GM18511 (cell line): ENCODE measurements around the gene LBX2.

Source experiments
- ATAC-seq: cut with Tn5 transposase; IDR thresholded peaks from one replicate; pipeline ENCODE4 v1.9.1; 2021; ENCODE audit warnings: mild to moderate bottlenecking, moderate library complexity; ENCODE audit not compliant: unreplicated experiment

The LBX2 gene

DNA sequence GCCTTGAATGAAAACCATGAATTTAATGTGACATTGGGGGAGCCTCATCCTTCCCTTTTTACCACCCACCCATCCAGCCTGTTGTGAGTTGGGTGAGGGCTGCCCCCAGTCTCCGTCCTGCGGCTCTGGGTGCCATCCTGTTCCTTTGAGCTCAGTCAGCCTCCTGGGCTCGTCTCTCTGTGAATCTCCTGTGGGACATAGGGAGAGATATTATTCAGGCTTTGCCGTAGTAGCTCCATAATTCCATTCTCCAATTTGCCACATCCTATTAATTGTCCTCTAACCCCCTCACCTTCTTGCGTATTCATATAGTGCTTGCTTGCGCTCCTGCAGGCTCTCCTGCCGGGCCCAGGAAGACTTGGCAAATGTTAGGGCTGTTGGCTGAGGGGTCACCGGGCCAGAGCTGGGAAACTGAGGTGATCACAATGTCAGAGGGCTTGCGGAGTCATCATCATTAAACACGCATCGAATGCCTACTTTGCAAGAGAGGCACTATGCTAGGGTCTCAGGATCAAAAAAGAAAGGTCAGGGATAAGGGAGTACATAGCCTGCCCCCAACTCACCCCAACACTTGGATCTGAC is 27.3 kb upstream of the LBX2 start:
- ATAC-seq = no peak

DNA sequence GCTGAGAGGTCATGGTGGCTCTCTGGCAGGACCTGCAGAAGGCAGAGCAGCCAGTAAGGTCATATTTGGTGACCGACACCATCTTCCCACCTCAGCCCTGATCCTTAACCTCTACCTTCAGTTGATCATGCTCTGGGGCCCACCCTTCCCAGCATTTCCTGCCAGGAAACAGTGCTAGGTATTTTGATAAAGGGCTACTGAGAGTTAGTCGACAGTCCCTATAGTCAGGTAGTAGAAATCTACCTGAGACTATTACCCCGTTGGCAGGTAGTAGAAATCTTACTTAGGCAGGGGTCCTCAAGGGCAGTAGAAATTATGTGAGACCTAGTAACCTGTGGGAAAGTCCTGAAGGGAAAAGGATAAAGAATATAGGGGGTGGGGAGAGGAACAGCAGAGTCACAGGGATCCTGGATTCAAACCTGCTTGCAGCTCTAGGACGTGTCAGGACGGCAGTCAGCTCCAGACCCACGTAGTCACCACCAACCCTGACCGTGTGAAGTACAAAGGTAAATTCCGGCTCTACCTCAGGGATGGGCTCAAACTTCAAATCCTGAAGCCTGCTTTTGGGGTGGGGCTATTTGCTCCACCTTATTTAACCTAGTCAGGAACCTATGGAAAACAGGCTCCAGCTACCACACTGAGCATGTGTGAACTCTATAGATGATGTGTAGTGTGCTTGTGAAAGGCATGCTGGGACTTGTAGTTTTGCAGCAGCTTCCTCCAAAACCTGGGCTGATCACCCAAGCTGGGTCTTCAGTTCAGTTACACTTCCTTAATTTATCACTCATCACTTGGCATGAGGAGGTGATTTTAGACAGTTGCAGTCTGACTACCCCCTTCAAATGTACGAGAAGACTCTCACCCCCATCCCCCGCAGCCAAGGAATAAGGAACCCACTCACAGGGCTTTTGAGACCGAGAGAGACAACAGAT is 26.6 kb upstream of the LBX2 start, which contains the start of gene DQX1:
Gene DQX1 (minus strand): TSS at position 515 of the 932 bp plus-strand sequence. CDS start 502 bp downstream, at position 13.
- ATAC-seq = no peak

DNA sequence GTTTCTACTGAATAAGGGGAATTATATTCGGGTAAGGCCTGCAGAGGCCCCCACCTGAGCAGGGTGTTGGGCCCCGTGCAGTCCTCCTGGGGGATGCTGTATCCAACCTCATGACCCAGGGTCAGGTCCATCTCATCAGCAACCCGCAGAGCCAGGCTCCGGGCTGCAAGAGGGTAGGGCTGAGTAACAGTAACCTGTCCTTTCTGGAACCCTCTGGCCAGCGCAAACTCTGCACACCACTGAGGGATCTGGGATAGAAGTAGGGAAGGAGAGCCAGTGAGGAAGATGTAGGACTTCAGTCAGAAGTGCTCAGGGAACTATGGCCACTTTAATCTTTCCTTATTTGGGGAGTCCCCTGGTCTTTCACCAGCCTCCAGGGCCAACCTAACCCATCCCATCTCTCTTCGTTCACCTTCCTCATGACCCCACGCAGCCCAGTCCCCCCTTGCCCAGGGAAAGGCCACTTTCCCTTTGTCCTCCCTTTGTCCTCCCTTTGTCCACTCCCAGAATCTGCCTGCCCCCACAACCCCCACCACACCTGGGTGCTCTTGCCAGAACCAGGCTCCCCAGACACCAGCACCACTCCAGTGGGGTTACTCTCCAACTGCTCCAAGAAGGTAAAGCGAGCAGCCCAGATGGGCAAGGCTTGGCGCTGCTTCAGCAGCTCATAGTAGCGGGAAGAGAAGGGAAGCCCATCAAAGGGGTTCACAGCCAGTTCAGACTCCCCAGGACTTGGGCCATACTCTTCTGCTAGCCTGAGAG is 25.7 kb upstream of the LBX2 start:
- no peak for ATAC-seq

DNA sequence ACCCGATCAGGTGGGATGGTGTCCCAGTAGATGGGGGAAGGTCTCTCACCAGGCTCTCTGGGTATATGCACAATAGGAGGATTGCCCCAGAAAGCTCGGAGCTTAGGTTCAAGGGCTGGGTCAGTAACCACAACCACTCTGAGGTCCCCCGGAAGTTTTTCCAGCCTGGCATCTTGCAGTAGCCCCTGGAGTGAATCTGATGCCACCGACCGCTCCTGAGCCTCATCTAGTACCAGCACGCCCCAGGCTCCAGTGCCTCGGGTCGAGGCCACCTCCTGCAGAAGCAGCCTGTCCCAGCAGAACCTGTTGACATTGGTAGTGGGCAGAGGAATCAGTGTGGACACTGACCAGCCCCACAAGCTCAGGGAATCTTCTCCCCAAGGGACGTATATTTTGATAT is 24.6 kb upstream of the LBX2 start:
- ATAC-seq = no peak

GRCh38 chr2:74522516-74522915 is 23.1 kb upstream of the LBX2 start:
- ATAC-seq = no peak

GRCh38 chr2:74516650-74517049 is 17.2 kb upstream of the LBX2 start:
- no peak for ATAC-seq

GRCh38 chr2:74515981-74516633 is 16.7 kb upstream of the LBX2 start:
- peak; percentile 63 for ATAC-seq

DNA sequence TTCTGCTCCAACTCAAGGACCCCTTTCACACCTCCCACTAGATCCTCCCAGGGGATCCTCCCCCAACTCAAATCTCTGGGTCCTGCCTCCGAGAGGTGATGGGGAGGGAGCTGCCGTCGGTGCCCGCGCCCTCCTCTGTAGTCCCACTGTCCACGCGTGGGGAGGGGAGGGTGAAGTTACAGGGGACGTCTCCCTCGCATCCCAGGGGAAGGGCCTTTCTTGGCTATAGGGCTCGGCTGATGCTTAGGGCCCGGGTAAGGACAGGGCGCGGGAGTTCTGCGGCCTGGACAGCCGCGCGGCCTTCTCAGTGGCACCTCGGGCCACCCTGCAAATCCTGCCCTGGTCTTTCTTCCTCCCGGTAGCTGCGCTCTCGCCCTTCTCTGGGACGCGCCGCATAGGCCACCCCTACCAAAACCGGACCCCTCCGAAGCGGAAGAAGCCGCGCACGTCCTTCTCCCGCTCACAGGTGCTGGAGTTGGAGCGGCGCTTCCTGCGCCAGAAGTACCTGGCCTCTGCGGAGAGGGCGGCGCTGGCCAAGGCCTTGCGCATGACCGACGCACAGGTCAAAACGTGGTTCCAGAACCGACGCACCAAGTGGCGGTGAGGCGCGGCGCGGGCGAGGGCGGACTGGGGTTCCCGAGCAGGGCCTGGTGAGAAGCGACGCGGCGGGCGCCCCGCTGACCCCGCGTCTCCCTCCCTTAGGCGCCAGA is 16.0 kb upstream of the LBX2 start:
- ATAC-seq = no peak

DNA sequence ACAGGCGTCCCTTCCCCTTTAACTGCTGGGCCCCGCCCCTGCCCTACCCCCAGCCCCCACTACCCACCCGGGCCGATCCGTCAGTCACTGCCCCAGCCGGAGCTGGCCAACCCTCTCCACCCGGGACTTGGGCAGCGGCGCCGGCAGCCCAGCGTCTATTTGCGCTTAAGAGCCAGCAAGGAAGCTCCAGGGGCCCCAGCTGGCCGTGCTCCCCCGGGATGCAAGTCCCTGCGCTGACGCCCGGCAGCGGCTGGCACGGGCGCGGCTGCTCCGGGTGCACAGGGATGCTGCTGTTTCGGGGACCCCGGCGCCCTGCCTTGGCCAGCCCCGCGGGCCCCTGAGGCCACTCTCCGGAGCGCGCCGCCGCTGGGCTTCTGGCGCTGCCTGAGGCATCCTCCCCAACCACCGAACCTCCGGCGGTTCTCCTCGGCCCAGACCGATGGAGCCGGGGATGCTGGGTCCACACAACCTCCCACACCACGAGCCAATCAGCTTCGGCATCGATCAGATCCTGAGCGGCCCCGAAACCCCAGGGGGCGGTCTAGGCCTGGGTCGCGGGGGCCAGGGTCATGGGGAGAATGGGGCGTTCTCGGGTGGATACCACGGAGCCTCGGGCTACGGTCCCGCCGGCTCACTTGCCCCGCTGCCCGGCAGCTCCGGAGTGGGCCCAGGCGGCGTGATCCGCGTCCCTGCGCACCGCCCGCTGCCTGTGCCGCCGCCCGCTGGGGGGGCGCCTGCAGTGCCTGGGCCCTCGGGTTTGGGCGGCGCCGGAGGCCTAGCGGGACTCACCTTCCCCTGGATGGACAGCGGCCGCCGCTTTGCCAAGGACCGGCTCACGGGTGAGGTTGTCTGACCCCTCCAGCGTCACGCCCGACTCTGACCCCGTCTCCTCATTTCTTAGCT is 15.2 kb upstream of the LBX2 start, which contains the start of gene TLX2:
Gene TLX2 (plus strand): TSS at position 83 of the 903 bp plus-strand sequence. CDS start 357 bp downstream, at position 440.
- ATAC-seq = no peak

GRCh38 chr2:74513605-74514367 is 14.4 kb upstream of the LBX2 start:
- ATAC-seq = no peak

GRCh38 chr2:74512744-74513604 is 13.6 kb upstream of the LBX2 start:
- ATAC-seq = no peak

DNA sequence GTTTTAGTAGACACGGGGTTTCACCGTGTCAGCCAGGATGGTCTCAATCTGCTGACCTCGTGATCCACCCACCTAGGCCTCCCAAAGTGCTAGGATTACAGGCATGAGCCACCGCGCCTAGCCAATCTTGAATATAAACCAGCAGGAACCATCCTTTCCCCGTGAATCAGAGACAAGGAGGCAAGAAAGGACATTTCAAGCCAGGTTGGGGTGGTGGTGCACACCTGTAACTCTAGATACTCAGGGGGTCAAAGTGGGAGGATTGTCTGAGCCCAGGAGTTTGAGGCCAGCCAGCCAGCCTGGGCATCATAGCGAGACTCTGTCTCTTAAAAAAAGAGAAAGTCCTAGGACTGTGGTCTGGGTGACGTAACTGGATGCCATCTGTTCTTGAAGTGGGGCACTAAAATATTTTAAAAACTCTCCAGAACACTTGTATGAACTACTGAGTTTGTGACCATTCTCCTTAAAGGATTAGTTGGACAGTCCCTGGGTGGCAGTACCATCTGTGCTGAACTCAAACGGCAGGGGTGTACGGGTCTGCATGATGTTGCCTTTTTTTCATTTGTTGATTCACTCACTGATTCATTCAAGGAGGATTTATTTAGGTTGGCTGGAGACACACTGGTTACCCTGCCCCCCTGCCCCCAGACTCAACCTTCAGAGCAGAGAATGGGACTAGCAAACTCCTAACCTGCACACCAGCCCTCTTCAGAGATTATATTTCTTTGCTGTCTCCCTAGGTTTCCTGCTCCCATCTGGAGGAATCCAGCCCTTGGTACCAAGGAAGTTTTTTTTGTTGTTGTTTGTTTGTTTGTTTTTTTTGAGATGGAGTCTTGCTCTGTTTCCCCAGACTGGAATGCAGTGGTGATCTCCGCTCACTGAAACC is 11.9 kb upstream of the LBX2 start:
- no peak for ATAC-seq

GRCh38 chr2:74510272-74510671 is 10.9 kb upstream of the LBX2 start:
- no peak for ATAC-seq

- peak; percentile 16 for ATAC-seq
Measured at GRCh38 chr2:74507926-74508520, 8.6 kb upstream of the LBX2 start.

DNA sequence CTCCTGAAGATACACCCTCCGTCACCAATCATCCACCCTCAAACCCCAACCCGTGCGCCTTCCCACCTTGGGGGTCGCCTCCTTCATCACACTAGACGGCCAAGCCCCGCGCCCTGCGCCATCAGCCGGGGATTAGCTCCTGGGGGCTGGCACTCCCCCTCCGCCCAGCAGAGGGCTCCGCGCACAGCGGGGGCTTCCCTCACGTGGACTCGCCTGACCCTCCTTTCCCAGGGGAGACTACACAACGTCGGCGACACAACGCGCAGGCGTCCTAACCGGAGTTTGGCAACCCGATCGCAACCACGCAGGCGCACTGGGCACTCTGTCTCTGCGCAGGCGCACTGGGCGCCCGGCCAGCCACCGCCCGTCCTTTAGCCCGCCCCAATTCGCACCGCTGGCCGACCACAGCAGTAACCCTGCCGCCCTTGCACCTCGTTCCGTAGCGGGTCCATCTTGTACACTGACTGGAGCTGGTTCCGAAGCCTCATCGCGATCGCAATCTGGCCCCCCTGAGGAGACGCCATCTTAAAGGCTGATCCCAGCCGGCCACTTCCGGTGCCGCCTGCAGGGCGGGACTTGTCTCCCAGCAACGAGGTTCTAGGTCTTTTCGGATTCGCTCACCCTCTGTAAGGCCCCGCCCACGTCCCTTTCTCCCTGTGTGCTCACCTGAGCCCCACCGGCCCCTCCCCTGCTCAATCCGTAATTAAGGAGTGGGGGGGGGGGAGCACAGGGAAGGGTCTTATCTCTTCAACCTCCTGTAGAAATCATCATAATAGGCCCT is 7.9 kb upstream of the LBX2 start, which contains the start of gene PCGF1:
Gene PCGF1 (minus strand): TSS at position 551 of the 781 bp plus-strand sequence. CDS start 27 bp downstream, at position 524.
- peak; percentile 93 for ATAC-seq
